HG02642 (cell line): Measurements from ENCODE around the gene EPO.
A peak's percentile ranks its signal among the peaks of the same experiment; 100 is the strongest.

Experiments used
- ATAC-seq: cut with Tn5 transposase; IDR thresholded peaks from one replicate; pipeline ENCODE4 v1.9.1; 2021; ENCODE audit warnings: mild to moderate bottlenecking; ENCODE audit not compliant: unreplicated experiment, poor library complexity

EPO gene

DNA sequence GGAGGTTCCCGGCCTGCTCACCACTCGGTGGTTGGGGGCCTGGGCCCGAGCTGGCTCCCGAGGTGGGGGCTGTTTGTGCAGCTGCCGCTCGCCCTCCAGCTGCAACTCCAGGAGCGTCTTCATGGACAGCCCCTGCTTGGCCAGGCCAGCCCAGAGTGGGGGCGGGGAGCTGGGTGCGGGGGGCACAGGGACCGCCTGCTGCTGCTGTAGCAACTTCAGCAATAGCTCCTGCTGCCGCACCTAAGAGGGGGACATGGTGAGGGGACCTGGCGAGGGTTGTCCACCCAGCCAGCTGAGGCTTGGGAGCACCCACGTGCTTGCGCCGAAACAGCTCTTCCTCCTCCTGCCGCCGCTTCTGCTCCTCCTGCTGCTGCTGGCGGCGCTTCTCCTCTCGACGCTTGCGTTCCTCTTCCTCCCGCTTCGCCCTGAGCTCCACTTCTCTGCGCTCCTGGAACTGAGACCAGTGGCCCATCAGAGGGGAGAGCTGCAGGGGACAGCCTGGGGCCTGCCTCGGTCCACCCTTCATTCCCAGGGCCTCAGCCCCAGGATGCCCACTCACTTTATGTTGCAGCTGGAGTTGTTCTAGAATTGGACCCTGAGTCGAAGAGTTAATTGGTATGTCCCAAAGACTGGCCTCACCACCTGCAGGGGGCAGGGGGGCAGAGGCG is 37.1 kb upstream of the EPO start:
- ATAC-seq, result no peak

DNA sequence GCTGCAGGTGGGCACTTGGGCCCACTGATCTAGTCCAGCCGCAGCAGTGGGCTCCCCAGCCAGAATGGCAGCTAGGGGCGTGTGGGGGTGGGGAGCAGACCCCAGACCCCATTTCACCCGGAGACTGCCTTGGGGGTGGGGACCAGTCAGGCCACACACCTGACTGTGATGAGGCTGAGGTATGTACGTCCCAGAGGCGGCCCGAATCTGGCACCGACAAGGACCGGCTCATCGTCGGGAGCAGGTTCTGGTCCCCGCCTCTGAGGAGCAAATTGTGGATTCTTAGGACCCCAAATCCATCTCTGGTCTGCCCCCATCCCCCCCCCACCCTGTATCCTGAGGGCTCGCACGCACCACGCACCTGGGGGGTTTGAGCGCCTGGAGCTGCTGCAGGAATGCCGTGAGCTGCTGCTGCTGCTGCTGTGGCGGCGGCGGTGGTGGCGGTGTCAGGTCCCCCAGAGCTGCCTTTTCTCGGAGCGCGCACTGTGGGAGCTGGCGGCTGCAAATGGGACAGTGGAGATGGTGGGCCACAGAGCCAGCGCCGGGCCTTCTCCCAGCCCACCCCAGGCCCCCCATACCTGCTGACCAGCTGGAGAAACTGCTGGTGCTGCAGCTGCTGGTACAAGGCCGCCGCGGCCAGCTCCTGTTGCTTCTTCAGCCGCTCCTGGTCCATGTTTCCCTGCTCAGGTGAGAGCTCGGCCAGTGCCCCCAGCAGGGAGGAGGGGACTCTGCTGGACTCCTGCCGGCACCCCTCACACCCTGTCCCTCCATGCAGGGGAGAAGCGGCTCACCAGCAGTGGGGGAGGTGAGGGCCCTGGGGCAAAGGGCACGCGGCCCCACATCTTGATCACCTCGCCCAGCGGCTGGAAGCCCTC is 36.4 kb upstream of the EPO start:
- no peak for ATAC-seq

DNA sequence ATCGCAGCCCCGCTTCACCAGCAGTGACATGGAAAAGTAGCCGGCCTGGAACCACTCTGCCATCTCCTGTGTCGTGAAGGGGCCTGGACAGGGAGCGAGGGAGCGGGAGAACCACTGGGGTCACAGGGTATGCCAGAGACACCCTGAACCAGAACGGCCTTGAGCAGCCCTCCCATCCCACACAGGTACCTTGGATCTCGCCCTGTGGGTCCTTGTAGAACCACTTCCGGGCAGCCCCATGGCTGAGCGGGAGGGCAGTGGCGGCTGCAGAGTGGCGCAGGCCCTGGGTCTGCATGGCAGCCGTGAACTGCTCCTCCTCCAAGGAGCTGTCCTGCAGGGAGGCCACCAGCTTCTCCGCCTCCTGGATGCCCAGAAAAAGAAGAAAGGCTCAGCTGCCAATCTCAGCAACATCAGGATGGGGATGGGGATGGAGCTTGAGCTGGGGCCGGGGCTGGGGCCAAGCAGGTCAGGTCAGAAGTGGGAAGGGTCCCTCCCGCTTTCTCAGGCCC is 35.7 kb upstream of the EPO start:
- ATAC-seq, result no peak

DNA sequence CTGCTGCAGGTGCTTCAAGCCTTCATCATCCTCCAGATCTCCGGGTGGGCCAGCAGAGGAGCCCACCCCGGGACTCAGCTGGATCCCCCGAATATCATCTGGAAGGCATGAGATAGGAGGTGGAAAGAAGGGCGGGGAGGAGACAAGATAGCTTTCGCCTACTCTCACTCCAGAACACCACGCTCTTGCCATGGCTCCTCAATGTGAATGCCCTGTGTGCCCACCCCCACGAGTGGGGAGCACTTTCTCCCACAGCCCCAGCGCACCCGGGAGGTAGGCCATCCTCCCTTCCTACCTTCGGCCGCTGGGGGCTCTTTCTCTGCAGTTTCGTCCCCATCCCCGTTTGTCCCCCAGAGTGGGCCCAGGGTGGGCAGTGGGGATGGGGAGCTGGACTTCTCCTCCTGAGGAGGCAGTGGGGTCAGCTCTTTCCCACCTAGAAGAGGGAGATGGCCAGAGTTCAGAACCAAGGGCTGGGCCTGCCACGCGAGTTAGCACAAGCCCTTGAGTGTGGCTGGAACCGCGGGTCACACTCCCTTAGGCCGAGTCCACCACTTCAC is 35.1 kb upstream of the EPO start:
- ATAC-seq, result no peak

DNA sequence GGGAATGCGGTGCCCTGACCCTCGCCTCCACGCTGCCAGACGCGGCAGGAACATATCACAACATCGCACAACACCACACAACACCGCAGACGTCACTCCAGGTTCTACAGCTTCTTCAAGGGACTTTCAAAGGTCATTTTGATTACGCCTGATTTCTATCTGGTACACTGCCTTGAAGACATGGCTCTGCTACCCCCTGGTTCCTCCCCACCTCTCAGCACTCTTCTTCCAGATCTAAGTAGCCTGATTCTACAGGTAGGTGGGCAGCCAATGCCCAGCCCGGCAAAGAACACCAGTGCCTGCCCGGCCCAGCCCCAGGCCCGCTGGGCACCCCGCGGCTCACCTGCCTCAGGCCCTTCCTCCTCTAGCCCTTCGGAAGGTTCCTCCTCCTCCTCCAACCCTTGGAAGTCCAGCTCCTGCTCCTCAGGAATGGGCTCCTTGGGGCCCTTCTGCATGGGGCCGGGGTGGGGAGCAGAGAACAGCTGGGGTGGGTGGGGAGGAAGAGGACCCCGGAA is 34.6 kb upstream of the EPO start:
- ATAC-seq, result no peak

DNA sequence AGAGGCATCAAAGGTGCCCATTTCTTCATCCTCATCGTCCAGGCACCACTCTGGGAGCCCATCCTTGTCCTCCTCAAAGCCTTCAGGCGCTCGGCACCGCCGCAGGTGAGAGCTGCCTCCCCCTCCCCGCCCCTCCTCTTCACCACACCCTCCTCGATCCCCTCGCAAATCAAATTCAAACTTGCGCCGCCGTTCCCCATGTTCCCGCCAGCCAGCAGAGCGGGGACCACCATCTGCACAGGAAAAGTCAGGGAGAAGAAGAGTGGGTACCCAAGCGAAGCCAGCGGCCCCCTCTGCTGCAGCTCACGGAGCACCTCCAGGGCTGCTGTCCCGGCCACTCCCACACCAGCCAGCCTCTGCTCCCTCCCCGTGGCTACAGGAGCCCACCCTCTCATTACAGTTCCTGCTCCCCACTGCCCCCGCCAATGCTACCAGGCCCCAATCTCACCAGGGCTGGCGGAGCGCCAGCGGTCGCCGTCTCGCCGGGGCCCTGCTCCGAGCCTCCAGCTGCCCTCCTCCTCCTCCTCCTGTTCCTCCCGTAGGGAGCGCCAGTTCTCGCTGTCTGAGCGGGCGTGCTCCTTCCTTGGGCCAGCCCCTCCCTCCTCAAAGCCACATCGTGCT is 34.0 kb upstream of the EPO start:
- ATAC-seq, result no peak

DNA sequence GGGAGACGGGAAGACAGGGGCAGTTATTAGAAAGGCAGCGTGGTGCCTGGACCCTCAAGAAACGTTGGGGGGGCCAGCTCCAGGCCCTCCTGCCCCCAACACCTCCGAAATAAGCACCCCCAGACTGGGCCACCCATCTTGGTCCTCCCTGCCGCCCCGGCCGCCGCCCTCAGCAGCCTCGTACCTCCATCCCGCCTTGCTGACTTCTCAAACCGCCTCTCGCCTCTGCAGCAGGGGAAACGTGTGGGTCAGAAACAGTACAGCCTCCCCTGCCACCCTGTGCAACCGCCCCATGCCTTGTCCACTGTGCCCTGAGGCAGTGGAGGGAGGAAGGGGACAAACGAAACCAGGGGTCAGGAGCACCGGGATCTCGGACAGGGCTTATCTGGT is 33.5 kb upstream of the EPO start:
- no peak for ATAC-seq

DNA sequence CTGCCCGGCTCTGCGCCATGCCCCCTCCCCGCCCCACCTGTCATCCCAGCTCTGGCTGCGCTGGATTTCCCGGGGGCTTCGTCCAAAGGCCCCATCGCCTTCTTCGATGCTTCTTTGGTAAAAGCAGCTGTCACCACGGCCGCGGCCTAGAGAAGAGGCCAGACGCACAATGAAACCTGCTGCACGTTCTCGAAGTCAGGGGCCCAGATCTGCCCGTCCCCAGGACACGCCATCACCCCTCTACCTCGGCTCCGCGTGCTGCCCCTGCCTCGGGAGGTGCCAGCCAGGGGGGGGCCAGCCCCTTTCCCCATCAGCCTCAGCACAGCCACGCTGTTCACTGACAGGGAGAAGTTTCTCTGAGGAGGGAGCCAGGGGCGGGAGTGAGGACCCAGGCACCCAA is 33.0 kb upstream of the EPO start:
- ATAC-seq, result no peak

DNA sequence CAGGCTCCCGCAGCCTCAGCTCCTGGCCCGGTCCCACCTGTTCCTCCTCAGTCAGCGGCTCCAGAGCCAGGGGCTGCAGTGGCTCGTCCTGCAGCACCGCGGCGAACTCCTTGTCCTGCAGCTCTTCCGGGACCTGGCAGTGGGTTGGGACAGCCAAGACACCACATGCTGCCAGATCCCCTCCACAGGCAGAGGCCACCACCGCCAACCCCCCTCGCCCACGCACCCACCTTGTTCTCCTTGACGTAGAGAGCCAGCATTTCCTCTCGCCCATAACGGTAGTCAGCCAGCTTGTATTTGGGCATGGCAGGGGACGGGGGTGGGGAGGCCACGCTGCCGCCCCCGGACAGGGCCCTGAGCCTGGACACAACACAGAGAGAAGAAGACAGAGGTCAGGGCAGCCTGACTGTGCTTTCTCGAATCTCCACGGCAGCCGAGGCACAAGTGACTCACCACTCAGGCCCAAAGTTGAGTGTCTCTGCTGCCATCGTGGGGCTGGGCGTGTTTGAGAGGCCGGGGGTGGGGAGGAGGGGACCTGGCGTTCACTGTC is 32.4 kb upstream of the EPO start:
- ATAC-seq, result no peak

DNA sequence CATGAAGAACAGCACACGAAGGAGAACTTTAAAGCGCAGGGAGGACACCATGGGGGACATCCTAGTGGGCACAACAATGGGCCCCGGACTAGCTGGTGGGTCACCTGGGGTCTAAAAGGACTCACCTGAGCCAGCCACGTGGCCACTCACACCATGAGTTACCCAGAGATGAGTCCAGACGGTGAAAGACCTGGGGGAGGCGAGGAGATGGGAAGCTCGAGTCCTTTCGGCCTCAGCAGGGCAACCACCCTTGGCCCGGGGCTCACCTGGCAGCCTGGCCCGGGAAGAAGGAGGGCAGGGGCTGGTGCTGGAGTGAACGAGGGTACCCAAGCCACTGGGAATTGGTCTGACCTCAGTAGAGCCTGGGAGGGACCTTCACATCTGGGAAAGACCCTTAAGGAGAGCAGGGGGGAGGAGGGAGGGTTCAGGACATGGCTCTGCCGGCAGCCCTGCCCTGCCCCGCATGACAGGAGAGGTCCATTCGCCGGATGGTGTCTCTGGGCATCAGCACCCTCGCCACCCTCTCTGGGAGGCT is 31.9 kb upstream of the EPO start:
- no peak for ATAC-seq

DNA sequence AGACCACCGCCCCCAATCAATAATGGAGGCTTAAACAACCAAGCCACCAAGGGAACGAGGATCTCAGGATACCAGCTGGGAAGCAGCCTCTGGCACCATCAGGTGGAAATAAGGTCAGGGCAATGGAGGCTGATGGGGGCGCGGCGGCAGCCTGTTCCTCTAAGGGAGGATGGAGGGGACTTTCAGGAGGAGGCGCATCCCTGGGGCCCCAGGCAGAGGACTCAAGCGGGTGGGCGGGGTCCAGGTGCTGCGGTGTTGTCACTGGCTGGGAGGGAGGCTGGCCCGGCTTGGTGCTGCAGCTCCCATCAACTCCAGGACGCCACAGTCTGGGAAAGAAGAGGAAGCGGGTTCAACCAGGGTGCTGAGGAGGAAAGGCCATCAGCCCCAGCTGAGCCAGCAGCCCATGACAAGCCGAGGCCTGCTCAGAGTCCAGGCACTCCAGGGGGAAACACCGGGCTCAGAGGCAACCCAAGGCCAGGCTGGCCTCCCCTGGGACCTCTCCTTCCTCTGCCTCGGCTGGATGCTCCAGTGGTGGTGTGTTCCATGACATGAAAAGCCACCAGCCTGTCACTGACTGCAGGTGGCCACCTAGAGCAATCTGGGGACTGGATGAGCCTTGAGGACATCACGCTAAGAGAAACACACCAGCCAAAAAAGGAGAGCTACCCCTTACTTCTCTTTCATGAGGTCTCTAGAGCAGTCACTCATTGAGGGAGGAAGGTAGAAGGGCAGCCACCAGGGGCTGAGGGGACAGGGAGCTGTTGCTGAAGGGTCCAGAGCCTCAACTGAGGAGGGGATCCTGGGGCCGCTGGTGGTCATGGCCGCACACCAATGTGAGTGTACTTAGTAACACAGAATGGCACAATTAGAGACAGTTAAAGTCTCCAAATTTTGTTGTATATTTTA is 30.8 kb upstream of the EPO start:
- ATAC-seq, result no peak

DNA sequence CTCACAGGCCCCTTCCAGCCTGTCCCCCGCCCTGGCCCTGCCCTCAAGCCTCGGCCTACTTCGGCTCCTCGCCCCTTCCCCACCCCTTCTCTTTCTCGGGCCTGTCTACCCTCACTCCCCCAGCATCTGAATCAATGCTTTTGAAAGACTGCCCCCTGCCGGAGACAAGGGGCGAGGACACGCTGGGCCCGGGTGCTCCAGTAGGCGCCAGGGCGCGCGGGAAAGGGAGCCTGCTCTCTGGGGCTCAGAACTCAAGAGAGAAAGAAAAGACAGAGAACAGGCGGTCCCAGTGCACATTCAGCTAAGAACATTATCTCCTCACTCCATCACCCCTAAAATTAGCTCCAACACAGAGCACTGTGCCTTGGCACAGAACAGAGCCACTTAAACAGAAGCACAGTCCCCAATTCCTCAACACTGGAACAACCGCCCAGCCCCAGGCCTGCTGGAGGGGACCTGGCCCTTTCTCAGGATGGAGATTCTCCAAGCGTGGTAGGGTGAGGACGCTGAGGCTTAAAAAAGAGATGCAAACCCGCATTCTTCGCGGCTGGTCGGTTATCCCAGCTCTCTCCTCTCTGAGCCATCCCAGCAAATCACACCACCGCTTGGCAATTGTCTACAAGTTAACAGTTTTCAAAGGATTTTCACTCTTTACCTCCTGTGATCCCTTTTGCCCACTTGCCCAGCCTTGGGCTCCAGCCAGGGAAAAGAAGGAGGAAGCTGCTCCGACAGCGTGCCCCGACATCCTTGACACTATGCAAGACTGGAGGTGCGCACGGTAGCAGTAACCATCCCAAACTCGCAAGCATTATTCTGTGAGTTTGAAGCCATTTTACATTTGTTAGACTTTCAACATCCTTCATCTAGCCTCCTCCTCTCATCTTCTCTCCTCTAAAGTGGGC is 28.3 kb upstream of the EPO start:
- ATAC-seq, result no peak

DNA sequence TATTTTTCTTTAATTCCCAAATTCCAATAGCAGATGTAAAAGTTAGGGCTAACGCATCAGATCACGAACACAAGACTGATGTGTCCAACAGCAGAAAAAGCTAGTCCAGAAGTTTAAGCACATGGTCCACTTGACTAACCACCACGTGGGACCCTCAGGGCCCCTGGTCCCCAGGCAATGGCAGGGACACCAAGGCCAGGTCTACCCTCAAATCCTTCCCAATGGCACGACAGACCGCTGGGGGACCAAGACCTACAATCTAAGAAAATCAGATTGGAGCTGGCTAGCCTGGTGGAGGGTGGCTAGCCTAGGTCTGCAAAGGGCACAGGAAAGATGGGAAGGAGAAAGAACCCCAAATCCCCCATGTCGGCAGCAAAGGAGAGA is 27.7 kb upstream of the EPO start:
- ATAC-seq, result no peak

DNA sequence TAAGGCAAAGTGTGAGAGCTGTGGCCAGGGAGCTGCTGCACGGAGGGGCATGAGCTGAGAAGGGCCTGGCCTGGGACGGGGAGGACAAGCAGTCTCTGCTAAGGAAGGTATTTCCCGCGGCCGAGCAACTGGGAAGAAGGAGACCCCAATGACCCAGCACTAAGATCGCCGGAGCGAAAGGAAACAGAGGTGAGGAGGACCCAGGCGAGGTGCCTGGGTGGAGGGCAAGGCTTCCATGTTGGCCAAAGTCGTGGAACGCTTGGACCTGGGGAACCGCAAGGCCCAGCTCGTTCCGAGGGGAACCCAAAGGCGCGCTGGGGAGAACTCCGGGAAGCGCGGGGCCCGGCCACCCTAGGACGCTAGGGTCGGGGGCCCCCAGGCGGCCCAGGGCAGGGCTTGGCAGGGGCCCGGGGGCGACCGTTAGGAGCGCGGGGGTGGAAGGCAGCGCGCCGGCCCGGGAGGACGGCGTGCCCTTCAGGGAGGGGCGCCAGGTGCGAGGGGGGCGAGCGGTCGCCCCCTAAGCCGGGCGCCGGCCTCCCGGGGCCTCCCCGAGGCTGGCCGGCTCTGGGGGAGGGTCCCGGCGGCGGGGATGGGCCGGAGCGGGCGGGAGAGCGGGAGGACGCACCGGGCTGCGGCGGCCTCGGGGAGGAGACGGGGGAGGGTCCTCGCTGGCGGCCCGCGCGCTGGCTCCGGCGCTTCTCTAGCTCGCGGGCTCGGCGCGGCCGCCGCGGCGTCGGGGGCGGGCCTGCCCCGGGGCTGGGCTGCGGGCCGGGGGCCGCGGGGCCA is 26.8 kb upstream of the EPO start:
- peak; percentile 22 for ATAC-seq

DNA sequence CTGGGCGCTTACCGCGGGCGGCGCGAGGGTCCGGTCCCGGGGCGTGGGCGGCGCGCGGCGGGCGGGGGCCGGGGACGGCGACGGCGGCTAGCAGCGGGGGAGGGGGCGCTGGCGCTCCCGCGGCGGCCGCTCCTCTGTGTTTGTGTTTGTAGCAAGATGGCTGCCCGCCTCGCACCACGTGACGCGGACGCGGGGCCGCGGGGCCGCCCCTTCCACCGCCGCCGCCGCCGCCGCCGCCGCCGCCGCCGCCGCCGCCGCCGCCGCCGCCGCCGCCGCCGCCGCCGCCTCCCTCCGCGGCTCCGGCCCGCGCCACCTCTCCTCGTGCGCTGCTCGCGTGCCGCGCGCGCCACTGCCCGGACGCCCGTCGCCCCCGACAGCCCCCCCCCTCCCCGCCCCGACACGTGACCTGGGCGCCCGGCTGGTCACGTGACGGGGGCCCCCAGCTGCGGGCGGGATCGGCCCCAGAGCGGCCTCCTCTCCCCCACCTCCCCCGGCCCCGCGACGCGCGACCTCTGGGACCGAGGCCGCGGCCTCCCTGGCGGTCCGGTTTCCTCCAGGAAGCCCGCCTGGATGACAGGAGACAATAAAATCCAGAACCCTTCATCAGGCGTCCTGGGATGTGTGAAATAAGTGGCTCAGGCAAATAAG is 26.0 kb upstream of the EPO start, which contains the start of gene GIGYF1:
GIGYF1 (minus strand) TSS at position 153 of the 648 bp plus-strand sequence. CDS start 6,012 bp downstream, outside the sequence.
- peak; percentile 61 for ATAC-seq

DNA sequence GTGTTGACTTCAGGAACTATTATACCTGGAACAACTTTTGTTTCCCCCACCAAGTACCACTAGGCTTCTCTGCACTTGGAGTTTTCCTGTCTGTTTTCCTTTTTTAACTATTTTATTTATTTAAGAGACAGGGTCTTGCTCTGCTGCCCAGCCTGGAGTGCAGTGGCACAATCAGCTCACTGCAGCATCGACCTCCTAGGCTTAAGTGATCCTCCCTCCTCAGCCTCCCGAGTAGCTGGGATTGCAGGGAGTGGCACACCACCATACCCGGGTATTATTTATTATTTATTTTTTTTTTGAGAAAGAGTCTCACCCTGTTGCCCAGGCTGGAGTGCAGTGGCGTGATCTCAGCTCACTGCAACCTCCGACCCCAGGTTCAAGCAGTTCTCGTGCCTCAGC is 24.1 kb upstream of the EPO start:
- ATAC-seq, result no peak

DNA sequence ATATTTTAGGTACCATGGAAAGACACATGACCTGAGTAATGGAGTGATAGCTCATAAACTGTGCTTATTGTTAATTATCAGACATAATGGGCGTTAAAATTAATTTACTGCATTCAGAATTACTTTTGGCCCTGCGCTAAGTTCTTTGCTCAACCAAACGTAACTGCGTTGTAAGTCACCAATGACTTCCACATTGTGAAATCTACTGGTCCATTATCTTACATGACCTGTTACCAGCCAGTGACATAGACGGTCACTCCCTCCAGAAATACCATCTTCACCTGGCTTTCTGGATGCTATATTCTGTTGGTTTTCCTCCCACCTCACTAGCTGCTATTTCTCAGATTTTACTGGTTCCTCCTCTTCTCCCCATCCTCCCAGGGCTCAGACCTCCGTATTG is 21.2 kb upstream of the EPO start:
- no peak for ATAC-seq
